ENCODE measurements around the gene DIP2B.

DIP2B gene

GRCh38 chr12:50637870-50638481 lies 133.2 kb downstream of the DIP2B start:
- DNase-seq: no peak
- peaks cover 10% of the 10 kb centered on the region for H3K36me3 Mint-ChIP-seq (ENCODE audit: low read depth)
- no peak overlapping the region for H3K27ac Mint-ChIP-seq
- H3K9me3 Mint-ChIP-seq: no peaks in the 10 kb centered on the region
- H3K27me3 Mint-ChIP-seq (ENCODE audit: low read depth, poor library complexity): no peaks in the 10 kb centered on the region
- no peak overlapping the region for H3K4me3 Mint-ChIP-seq
- peak; percentile 66 for TF ChIP-seq CTCF (IDR thresholded peaks at IDR 0.05)
- H3K4me1 Mint-ChIP-seq: peaks cover 43% of the 10 kb centered on the region

- no peak for TF ChIP-seq CTCF (IDR thresholded peaks at IDR 0.05)
- Mint-ChIP-seq H3K27ac (no peak overlapping the region), H3K9me3 (no peaks in the 10 kb centered on the region), H3K4me3 (no peak overlapping the region), H3K4me1 (peaks cover 43% of the 10 kb centered on the region), H3K36me3 (ENCODE audit: low read depth) (peaks cover 7% of the 10 kb centered on the region), H3K27me3 (ENCODE audit: low read depth, poor library complexity) (peaks cover 3% of the 10 kb centered on the region)
- DNase-seq: no peak
Observed at GRCh38 chr12:50638482-50638880, 133.7 kb downstream of the DIP2B start.

GRCh38 chr12:50639721-50640120 lies 134.9 kb downstream of the DIP2B start:
- no peaks in the 10 kb centered on the region for H3K9me3 Mint-ChIP-seq
- DNase-seq: no peak
- H3K27ac Mint-ChIP-seq: no peak overlapping the region
- peaks cover 7% of the 10 kb centered on the region for H3K36me3 Mint-ChIP-seq (ENCODE audit: low read depth)
- peaks cover 39% of the 10 kb centered on the region for H3K4me1 Mint-ChIP-seq
- no peak for TF ChIP-seq CTCF (IDR thresholded peaks at IDR 0.05)
- H3K27me3 Mint-ChIP-seq (ENCODE audit: low read depth, poor library complexity): peaks cover 3% of the 10 kb centered on the region
- no peak overlapping the region for H3K4me3 Mint-ChIP-seq

GRCh38 chr12:50640321-50640939 lies 135.6 kb downstream of the DIP2B start:
- TF ChIP-seq CTCF (IDR thresholded peaks at IDR 0.05): no peak
- Mint-ChIP-seq H3K36me3 (ENCODE audit: low read depth) (peaks cover 7% of the 10 kb centered on the region), H3K27me3 (ENCODE audit: low read depth, poor library complexity) (peaks cover 3% of the 10 kb centered on the region), H3K4me1 (peaks cover 33% of the 10 kb centered on the region), H3K27ac (no peak overlapping the region), H3K4me3 (no peak overlapping the region), H3K9me3 (no peaks in the 10 kb centered on the region)
- DNase-seq: no peak

- Mint-ChIP-seq H3K4me3 (no peak overlapping the region), H3K4me1 (peaks cover 24% of the 10 kb centered on the region), H3K27me3 (ENCODE audit: low read depth, poor library complexity) (peaks cover 3% of the 10 kb centered on the region), H3K36me3 (ENCODE audit: low read depth) (peaks cover 8% of the 10 kb centered on the region), H3K9me3 (no peaks in the 10 kb centered on the region), H3K27ac (peak overlapping the region; percentile 75)
- DNase-seq: no peak
- TF ChIP-seq CTCF (IDR thresholded peaks at IDR 0.05): no peak
Observed at GRCh38 chr12:50641566-50641965, 136.8 kb downstream of the DIP2B start.

GRCh38 chr12:50642035-50642451 lies 137.3 kb downstream of the DIP2B start:
- DNase-seq: no peak
- Mint-ChIP-seq H3K9me3 (no peaks in the 10 kb centered on the region), H3K4me3 (no peak overlapping the region), H3K27ac (peak overlapping the region; percentile 75), H3K4me1 (peaks cover 24% of the 10 kb centered on the region), H3K27me3 (ENCODE audit: low read depth, poor library complexity) (peaks cover 3% of the 10 kb centered on the region), H3K36me3 (ENCODE audit: low read depth) (peaks cover 13% of the 10 kb centered on the region)
- TF ChIP-seq CTCF (IDR thresholded peaks at IDR 0.05): no peak
